Immature natural killer cell (primary cell): ENCODE results near the gene HARBI1. TPM values are rescaled to one million over a fixed set of nuclear protein-coding genes. Genes with fewer than 3 reads are reported as not detected.

Experiments used
- DNase-seq, 3 donors: peaks; one replicate each; pipeline ENCODE4 v3.0.0; 2022; ENCODE audit warnings: mixed read lengths in 1 of 3
- H3K27ac Mint-ChIP-seq, 6 donors: one replicate each; pipeline ENCODE4 v1.8.0; 2020; ENCODE audit warnings: mixed read lengths in 6 of 6, mild to moderate bottlenecking in 5 of 6, inconsistent platforms in 4 of 6, moderate library complexity in 3 of 6
- H3K27me3 Mint-ChIP-seq, 3 donors: one replicate each; pipeline ENCODE4 v1.8.0; 2020 to 2021; ENCODE audit warnings: low read depth in 3 of 3, mild to moderate bottlenecking in 3 of 3, mixed read lengths in 3 of 3, moderate library complexity in 3 of 3, inconsistent platforms in 1 of 3
- H3K36me3 Mint-ChIP-seq, 3 donors: one replicate each; pipeline ENCODE4 v1.8.0; 2020; ENCODE audit warnings: mixed read lengths in 3 of 3, inconsistent platforms in 2 of 3, mild to moderate bottlenecking in 2 of 3
- H3K4me1 Mint-ChIP-seq, 2 donors: one replicate each; pipeline ENCODE4 v1.8.0; 2020; ENCODE audit warnings: inconsistent platforms in 2 of 2, mild to moderate bottlenecking in 2 of 2, mixed read lengths in 2 of 2, moderate library complexity in 1 of 2
- H3K4me3 Mint-ChIP-seq, 5 donors: one replicate each; pipeline ENCODE4 v1.8.0; 2020; ENCODE audit warnings: mild to moderate bottlenecking in 5 of 5, mixed read lengths in 5 of 5, inconsistent platforms in 3 of 5, moderate library complexity in 3 of 5
- H3K9me3 Mint-ChIP-seq, 6 donors: one replicate each; pipeline ENCODE4 v1.8.0; 2020; ENCODE audit warnings: mild to moderate bottlenecking in 6 of 6, mixed read lengths in 6 of 6, inconsistent platforms in 4 of 6, moderate library complexity in 3 of 6
- polyA plus RNA-seq, 3 donors: library from polyadenylated mRNA; unstranded; fragments of 300-500 nt; fragmentation: Illumina TruSeq; gene quantifications; one replicate each; pipeline ENCODE4 v1.2.3, GENCODE V29; 2021

HARBI1 gene
- polyA plus RNA-seq, 3 donors from 2014 or later, result 1.3 to 9.9 (median 2.9) TPM

DNA sequence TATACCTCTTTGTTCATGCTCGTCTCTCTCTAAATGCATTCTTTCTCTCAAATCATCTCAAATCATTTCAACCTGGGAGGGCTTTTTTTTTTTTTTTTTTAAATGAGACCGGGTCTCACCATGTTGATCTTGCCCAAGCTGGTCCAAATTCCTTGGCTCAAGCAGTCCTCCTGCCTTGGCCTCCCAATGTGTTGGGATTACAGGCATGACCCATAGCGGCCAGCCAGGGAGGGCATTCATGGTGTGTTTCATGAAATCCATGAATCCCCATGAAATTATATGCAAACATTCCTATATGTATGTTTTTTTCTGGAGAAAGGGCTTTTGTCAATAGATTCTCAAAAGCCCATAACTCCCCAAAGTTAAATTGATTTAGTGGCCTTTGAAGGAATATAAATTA, 26.5 kb upstream of the HARBI1 start:
- no peak for DNase-seq
- Mint-ChIP-seq H3K27me3 (peaks cover 0 to under 1% (median 0%) of the 10 kb centered on the region in 3 donors), H3K27ac (peak overlapping the region in 2 of 6 donors; percentile 12 to 22), H3K9me3 (no peaks in the 10 kb centered on the region), H3K4me3 (no peak overlapping the region), H3K4me1 (peaks cover 14 to 48% of the 10 kb centered on the region in 2 donors), H3K36me3 (peaks cover 18 to 32% (median 22%) of the 10 kb centered on the region in 3 donors)

DNA sequence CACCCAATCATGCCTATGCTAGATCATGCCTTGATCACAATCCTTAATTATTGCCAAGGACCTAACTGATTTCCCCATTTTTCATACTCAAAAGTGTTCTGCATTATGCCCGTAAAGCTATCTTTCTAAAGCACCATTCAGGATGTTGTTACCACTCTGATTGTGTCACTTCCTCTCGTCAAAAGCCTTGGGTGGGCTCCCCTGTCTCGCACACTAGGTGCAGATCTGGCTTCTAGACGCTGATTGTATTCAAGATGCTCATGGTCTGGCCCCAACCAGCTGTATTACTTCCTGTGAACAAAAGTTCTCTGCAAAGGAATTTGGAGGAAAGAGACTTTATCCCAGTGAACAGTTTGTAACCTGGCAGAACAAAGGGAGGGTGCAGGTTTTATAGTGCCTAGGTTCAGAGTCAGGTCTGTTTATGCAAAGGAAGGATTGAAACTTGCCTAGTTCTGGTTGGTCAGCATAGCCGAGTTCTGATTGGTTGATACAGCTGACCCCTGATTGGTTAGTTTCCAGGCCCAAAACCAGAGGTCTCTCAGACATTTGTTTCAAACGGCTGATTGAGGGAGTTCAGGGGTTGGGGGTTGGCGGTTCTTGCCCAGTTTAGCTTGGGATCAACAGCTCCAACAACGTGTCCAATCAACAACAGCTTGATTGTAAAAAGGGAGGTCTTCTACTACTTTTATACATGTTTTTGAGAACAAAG, 25.8 kb upstream of the HARBI1 start:
- Mint-ChIP-seq H3K36me3 (peaks cover 21 to 36% (median 26%) of the 10 kb centered on the region in 3 donors), H3K4me1 (peaks cover 17 to 53% of the 10 kb centered on the region in 2 donors), H3K9me3 (no peaks in the 10 kb centered on the region), H3K4me3 (peak overlapping the region in 3 of 5 donors; percentile 1 to 36 (median 4)), H3K27ac (peak overlapping the region; percentile 3 to 81 (median 70)), H3K27me3 (peaks cover 0 to 3% (median 0%) of the 10 kb centered on the region in 3 donors)
- peak in 1 of 3 donors; percentile 9 for DNase-seq

DNA sequence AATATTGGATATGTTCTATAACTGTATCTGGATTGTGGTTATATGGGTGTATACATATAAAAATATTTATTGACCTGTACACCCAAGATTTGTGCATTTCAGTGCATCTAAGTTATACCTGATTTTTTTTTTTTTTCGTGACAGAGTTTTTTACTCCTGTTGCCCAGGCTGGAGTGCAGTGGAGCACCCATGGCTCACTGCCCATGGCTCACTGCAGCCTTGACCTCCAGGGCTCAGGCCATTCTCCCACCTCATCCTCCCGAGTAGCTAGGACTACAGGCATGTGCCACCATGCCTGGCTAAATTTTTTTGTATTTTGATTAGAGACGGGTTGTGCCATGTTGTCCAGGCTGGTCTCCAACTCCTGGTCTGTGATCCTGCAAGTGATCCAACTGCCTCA, 24.6 kb upstream of the HARBI1 start:
- H3K27me3 Mint-ChIP-seq, result peaks cover 0 to 3% (median 0%) of the 10 kb centered on the region in 3 donors
- peak overlapping the region in 2 of 6 donors; percentile 64 to 80 for H3K27ac Mint-ChIP-seq

DNA sequence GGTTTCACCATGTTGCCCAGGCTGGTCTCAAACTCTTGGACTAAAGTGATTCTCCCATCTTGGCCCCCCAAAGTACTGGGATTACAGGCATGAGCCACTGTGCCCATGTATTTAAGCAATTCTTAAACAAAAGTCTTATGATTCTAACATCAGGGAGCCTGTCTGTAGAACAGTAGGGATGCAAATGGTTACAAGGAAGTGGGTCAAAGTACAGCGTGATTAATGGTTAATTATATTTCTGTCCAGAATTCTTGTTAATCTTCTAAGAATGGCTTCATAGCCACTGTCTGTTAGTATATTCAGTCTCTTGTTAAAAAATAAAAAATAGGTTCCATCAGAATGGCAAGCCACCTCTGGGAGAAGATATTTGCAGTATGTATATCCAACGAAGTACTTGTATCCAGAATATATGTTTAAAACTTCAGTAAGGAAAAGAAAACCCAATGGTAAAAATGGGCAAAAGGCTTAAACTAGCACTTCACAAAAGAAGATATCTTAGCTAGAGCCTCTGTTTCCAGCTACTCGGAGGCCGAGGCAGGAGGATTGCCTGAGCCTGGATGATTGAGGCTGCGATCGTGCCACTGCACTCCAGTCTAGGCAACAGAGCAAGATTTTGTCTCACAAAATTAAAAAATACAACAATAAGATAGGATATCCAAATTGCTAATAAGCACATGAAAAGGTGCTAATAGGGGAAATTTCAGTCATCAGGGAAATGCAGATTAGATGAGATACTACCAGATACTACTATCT, 23.2 kb upstream of the HARBI1 start:
- H3K4me1 Mint-ChIP-seq, result peaks cover 17 to 53% of the 10 kb centered on the region in 2 donors
- no peak for DNase-seq
- H3K27ac Mint-ChIP-seq, result peak overlapping the region in 2 of 6 donors; percentile 16 to 55
- H3K27me3 Mint-ChIP-seq, result peaks cover 0 to 3% (median 0%) of the 10 kb centered on the region in 3 donors
- H3K36me3 Mint-ChIP-seq, result peaks cover 15 to 36% (median 21%) of the 10 kb centered on the region in 3 donors
- no peak overlapping the region for H3K4me3 Mint-ChIP-seq
- H3K9me3 Mint-ChIP-seq, result no peaks in the 10 kb centered on the region

More for the DNA sequence above, 24.6 kb upstream of the HARBI1 start:
- no peak for DNase-seq
- Mint-ChIP-seq H3K4me3 (no peak overlapping the region), H3K9me3 (no peaks in the 10 kb centered on the region), H3K4me1 (peaks cover 17 to 53% of the 10 kb centered on the region in 2 donors), H3K36me3 (peaks cover 21 to 36% (median 26%) of the 10 kb centered on the region in 3 donors)

DNA sequence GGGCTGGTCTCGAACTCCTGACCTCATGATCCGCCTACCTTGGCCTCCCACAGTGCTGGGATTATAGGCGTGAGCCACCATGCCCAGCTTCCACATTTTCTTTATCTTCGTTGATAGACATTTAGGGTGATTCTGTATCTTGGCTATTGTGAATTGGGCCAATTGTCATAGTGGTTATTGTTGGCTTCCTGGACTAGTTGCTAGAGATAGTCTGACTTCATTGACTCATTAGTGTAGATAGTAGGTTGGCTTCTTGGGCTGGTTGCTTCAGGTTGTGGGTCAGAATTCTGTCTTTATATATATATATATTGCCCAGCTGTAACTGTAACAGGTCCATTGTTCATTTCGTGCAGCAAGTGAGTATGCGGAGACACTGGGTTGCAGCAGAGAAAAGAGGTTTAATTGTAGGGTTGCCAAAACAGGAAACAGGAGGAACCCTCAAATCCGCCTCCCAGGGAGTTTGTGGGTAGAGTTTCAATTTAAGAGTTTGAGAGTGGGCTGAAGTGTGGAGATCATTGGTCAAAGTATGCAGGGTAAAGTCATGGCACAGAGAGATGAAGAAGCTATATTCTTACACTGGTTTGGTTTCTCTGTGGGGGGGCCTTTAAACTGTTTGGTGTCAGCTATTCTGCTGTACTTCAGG, 22.3 kb upstream of the HARBI1 start:
- DNase-seq, result no peak
- peaks cover 0 to 3% (median 0%) of the 10 kb centered on the region in 3 donors for H3K27me3 Mint-ChIP-seq
- H3K27ac Mint-ChIP-seq, result peak overlapping the region in 4 of 6 donors; percentile 14 to 77 (median 44)
- peak overlapping the region in 2 of 5 donors; percentile 40 to 51 for H3K4me3 Mint-ChIP-seq
- H3K36me3 Mint-ChIP-seq, result peaks cover 15 to 30% (median 17%) of the 10 kb centered on the region in 3 donors
- no peaks in the 10 kb centered on the region for H3K9me3 Mint-ChIP-seq
- peaks cover 17 to 45% of the 10 kb centered on the region in 2 donors for H3K4me1 Mint-ChIP-seq

DNA sequence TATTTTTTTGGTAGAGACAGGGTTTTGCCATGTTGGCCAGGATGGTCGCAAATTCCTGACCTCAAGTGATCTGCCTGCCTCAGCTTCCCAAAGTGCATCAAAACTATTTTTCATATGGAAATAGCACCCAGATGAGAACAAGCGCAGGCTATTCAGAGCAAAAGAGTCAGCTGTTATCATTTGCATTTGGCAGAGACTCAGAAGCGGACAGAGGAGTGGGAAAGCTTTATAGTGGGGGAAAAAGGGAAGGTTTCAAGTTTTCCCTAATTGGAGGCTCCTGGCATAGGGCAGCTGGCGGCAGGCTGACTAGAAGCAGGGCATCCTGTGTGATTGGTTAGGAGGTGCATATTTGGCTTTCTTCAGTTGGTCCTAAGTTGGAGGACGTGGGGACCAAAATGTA, 20.5 kb upstream of the HARBI1 start:
- H3K27me3 Mint-ChIP-seq, result peaks cover 0 to 3% (median 0%) of the 10 kb centered on the region in 3 donors
- no peaks in the 10 kb centered on the region for H3K9me3 Mint-ChIP-seq
- no peak overlapping the region for H3K4me3 Mint-ChIP-seq
- H3K36me3 Mint-ChIP-seq, result peaks cover 13 to 28% (median 13%) of the 10 kb centered on the region in 3 donors
- no peak for DNase-seq
- peaks cover 16 to 38% of the 10 kb centered on the region in 2 donors for H3K4me1 Mint-ChIP-seq
- no peak overlapping the region for H3K27ac Mint-ChIP-seq

DNA sequence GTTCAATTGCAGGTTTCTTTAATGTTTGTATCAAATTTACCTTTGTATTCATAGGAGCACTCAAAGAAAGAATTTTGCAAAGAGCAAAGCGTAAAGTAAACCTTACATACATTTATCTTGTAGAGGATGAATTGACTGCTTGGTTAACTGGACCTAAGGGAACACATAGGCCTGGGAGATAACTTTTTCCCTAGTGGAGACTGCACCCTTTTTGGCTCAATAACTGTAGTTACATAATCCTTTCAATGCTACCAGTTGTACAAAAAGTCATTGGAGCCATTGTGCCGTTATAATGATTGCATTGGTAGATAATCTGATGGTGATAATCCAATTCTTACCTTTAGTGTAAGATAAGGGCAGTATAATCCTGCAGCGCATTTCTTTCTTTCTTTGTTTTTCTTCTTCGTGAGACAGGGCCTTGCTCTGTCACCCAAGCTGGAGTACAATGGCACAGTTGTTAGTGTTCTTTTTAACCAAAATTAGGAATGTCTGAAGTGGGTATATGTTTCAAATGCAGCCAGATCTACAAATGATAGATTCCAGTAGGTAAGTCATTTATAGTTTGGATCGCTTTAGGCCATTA, 18.6 kb upstream of the HARBI1 start:
- no peak for DNase-seq
- peak overlapping the region in 1 of 6 donors; percentile 9 for H3K27ac Mint-ChIP-seq
- no peaks in the 10 kb centered on the region for H3K9me3 Mint-ChIP-seq
- peaks cover 20 to 40% of the 10 kb centered on the region in 2 donors for H3K4me1 Mint-ChIP-seq
- no peak overlapping the region for H3K4me3 Mint-ChIP-seq
- H3K27me3 Mint-ChIP-seq, result peaks cover 0 to 3% (median 0%) of the 10 kb centered on the region in 3 donors
- H3K36me3 Mint-ChIP-seq, result peaks cover 11 to 30% (median 14%) of the 10 kb centered on the region in 3 donors

DNA sequence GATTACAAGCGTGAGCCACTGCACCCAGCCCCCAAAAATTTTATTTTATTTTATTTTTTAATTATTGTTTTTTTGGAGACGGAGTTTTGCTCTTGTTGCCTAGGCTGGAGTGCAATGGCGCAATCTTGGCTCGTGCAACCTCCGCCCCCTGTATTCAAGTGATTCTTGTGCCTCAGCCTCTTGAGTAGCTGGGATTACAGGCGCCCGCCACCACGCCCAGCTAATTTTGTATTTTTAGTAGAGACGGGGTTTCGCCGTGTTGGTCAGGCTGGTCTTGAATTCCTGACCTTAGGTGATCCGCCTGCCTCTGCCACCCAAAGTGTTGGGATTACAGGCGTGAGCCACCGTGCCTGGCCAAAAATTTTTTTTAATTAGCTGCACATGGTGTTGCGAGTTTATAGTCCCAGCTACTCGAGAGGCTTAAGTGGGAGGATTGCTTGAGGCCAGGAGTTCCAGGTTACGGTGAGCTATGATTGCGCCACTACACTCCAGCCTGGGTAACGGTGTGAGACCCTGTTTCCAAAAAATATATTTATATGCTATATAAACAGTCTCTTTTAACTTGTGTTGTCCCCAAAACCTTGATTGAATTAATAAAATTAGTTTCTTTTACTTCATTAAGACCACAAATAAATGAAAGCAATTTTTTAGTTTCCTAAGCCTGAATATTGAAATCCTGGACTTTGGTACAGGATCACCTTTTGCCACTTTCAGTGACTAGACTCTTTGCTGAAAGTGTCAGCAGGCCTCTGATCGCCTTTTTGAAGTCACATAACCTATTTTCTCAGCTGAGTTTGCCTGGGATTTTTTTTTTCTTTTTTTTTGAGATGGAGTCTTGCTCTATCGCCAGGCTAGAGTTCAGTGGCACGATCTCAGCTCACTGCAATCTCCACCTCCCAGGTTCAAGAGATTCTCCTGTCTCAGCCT, 16.5 kb upstream of the HARBI1 start:
- peaks cover 0 to 3% (median 3%) of the 10 kb centered on the region in 3 donors for H3K27me3 Mint-ChIP-seq
- H3K4me1 Mint-ChIP-seq, result peaks cover 22 to 26% of the 10 kb centered on the region in 2 donors
- H3K36me3 Mint-ChIP-seq, result peaks cover 3 to 24% (median 8%) of the 10 kb centered on the region in 3 donors
- H3K9me3 Mint-ChIP-seq, result no peaks in the 10 kb centered on the region
- no peak overlapping the region for H3K4me3 Mint-ChIP-seq
- no peak overlapping the region for H3K27ac Mint-ChIP-seq
- no peak for DNase-seq

DNA sequence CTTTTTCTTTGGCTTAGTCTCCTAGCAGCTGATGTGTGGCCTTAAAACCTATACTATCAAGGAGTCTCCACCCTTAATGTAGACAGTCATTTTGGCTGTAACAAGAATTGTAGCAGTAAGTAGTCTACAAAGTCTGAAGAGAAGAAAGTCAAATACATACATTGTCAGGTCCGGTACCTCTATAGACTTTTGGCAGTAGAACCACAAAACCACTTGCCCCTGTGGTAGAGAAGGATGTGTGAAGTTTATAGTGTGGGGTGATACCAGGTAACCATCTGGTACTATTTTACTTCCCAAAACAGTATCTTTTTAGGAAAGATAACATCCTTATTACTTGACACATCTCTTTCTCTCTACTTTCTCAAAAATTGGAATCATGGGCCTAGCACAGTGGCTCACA, 15.5 kb upstream of the HARBI1 start:
- Mint-ChIP-seq H3K4me3 (peak overlapping the region in 3 of 5 donors; percentile 10 to 72 (median 13)), H3K4me1 (peaks cover 20 to 24% of the 10 kb centered on the region in 2 donors), H3K36me3 (peaks cover 0 to 20% (median 4%) of the 10 kb centered on the region in 3 donors), H3K27me3 (peaks cover 0 to 5% (median 0%) of the 10 kb centered on the region in 3 donors), H3K27ac (peak overlapping the region in 5 of 6 donors; percentile 41 to 83 (median 74)), H3K9me3 (no peaks in the 10 kb centered on the region)
- DNase-seq, result peak; percentile 17 to 38 (median 36)

DNA sequence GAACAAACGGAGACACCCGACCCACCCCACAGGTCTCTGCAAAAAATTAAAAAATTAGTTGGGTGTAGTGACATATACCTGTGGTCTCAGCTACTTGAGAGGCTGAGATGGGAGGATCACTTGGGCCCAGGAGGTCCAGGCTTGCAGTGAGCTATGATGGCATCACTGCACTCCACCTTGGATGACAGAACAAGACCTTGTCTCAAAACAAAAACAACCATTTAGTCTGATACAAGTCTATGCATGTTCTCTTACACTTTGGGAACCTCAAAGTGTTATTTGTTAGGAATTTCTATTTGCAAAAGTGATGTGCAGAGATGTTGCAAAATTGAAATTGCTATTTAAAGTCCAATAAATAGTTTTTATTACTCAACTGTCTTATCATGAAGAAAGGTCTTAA, 14.6 kb upstream of the HARBI1 start:
- Mint-ChIP-seq H3K4me3 (no peak overlapping the region), H3K9me3 (no peaks in the 10 kb centered on the region), H3K27ac (peak overlapping the region in 3 of 6 donors; percentile 27 to 64 (median 41)), H3K27me3 (peaks cover 0 to 5% (median 0%) of the 10 kb centered on the region in 3 donors), H3K4me1 (peaks cover 21 to 24% of the 10 kb centered on the region in 2 donors), H3K36me3 (peaks cover 0 to 22% (median 4%) of the 10 kb centered on the region in 3 donors)
- DNase-seq, result no peak

DNA sequence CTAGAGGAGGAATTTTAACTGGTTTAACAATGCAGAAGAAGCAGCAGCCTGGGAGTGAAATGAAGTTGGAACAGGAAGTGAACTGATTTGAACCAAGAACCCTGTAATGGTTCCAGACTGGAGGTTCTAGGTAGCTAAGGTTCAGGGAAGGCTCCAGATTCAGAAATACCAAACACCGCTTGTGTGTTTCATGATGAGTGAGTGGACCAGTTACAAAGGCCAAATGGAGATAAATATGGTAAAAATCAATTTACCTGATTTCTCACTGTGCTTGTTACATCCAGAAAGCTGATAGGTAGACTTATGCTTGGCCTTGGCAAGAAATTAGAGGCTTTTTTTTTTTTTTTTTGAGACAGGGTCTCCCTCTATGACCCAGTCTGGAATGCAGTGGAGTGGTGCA, 13.2 kb upstream of the HARBI1 start:
- H3K27me3 Mint-ChIP-seq, result peaks cover 0 to 5% (median 2%) of the 10 kb centered on the region in 3 donors
- H3K4me1 Mint-ChIP-seq, result peaks cover 24 to 26% of the 10 kb centered on the region in 2 donors
- DNase-seq, result no peak
- no peaks in the 10 kb centered on the region for H3K9me3 Mint-ChIP-seq
- H3K4me3 Mint-ChIP-seq, result no peak overlapping the region
- no peak overlapping the region for H3K27ac Mint-ChIP-seq
- H3K36me3 Mint-ChIP-seq, result peaks cover 4 to 22% (median 6%) of the 10 kb centered on the region in 3 donors

DNA sequence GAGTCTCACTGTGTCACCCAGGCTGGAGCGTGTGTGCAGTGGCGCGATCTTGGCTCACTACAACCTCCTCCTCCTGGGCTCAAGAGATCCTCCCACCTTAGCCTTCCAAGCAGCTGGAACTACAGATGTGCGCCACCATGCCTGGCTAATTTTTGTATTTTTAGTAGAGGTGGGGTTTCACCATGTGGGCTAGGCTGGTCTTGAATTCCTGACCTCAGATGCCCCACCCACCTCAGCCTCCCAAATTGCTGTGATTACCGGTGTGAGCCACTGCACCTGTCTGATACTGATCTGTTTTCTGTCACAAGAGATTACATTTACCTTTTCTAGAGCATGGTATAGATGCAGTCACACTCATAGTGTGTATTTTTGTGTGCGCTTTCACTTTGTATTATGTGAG, 11.9 kb upstream of the HARBI1 start:
- Mint-ChIP-seq H3K36me3 (peaks cover 4 to 23% (median 6%) of the 10 kb centered on the region in 3 donors), H3K9me3 (no peaks in the 10 kb centered on the region), H3K27ac (peak overlapping the region in 1 of 6 donors; percentile 31), H3K4me3 (no peak overlapping the region), H3K4me1 (peaks cover 24 to 30% of the 10 kb centered on the region in 2 donors), H3K27me3 (peaks cover 0 to 5% (median 2%) of the 10 kb centered on the region in 3 donors)
- DNase-seq, result no peak
